ENCODE data around the gene PCDHGC5. TPM values are rescaled to one million over a fixed set of nuclear protein-coding genes. Genes with fewer than 3 reads are reported as not detected.

The PCDHGC5 gene
- total RNA-seq: 3.6 and 5.3 TPM in 2 replicates

DNA sequence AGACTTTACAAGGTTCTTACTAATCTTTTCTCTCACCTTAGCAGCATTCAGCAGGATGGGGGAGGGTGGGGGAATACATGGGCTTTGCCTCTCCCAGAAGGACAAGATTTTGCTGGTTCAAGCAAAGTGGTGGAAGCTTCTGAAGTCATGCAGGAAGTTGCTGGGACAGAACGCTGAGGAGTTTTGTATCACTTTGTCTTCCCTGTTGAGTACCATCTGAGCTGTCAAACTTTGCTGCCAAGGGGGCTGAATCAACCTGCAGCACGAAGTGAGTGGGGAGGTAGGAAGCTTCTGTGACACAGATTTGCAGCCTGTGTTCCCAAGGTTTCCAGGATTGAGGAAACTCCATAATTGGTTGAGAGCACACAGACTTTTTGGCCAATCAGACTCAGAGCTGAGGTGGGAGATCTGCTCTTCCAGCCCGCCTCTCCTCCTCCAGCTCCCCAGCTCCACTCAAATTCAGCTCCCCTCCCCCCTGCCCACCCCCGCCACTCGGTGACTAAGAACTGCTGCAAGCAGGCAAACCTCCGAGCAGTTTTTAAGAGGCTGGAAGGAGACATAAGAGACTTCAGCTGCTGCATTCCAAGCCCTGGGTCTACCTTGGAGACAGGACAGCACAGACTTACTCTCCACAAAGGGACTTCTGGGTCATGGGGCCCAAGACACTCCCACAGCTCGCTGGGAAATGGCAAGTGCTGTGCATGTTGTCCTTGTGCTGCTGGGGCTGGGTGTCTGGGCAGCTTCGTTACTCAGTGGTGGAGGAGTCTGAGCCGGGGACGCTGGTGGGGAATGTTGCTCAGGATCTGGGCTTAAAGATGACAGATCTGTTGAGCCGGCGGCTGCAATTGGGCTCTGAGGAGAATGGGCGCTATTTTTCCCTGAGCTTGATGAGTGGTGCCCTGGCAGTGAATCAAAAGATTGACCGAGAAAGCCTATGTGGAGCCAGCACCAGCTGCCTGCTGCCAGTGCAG is at the start of gene PCDHGC5:
TSS of gene PCDHGC5 (plus strand) at position 491 of the 971 bp plus-strand sequence. CDS start at position 651, 160 bp downstream.
- TF ChIP-seq, protein P1, sequence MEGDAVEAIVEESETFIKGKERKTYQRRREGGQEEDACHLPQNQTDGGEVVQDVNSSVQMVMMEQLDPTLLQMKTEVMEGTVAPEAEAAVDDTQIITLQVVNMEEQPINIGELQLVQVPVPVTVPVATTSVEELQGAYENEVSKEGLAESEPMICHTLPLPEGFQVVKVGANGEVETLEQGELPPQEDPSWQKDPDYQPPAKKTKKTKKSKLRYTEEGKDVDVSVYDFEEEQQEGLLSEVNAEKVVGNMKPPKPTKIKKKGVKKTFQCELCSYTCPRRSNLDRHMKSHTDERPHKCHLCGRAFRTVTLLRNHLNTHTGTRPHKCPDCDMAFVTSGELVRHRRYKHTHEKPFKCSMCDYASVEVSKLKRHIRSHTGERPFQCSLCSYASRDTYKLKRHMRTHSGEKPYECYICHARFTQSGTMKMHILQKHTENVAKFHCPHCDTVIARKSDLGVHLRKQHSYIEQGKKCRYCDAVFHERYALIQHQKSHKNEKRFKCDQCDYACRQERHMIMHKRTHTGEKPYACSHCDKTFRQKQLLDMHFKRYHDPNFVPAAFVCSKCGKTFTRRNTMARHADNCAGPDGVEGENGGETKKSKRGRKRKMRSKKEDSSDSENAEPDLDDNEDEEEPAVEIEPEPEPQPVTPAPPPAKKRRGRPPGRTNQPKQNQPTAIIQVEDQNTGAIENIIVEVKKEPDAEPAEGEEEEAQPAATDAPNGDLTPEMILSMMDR (IDR thresholded peaks at IDR 0.05; ENCODE audit: extremely low read depth, low read depth, low read length): no peak
- H3K4me1 ChIP-seq (ENCODE audit: insufficient read depth, low read length): peaks cover 36% of the 10 kb centered on the region
- peak within 1 kb of the TSS; percentile 66 for H3K4me3 ChIP-seq (ENCODE audit: insufficient read depth, low read length)
- H3K79me2 ChIP-seq (ENCODE audit: insufficient read depth, low read length): peaks cover 84% of the 10 kb centered on the region
- no peaks in the 10 kb centered on the region for H3K9me3 ChIP-seq (ENCODE audit: low read depth, low read length)
- peak; percentile 99 for DNase-seq (ENCODE audit: insufficient read length, low spot score, missing footprints)
- H2AFZ ChIP-seq (ENCODE audit: low read length): peak within 1 kb of the TSS; percentile 56
- peaks cover 31% of the 10 kb centered on the region for H3K36me3 ChIP-seq (ENCODE audit: insufficient read depth, low read length)
- peak within 1 kb of the TSS; percentile 92 for H3K4me2 ChIP-seq (ENCODE audit: insufficient read depth, low read length)
- H3K27ac ChIP-seq (ENCODE audit: low read depth, low read length): peak within 1 kb of the TSS; percentile 72
- H3K27me3 ChIP-seq (ENCODE audit: insufficient read depth, low read length): no peaks in the 10 kb centered on the region
- H4K20me1 ChIP-seq (ENCODE audit: insufficient read depth, low read length): peaks cover 50% of the 10 kb centered on the region

DNA sequence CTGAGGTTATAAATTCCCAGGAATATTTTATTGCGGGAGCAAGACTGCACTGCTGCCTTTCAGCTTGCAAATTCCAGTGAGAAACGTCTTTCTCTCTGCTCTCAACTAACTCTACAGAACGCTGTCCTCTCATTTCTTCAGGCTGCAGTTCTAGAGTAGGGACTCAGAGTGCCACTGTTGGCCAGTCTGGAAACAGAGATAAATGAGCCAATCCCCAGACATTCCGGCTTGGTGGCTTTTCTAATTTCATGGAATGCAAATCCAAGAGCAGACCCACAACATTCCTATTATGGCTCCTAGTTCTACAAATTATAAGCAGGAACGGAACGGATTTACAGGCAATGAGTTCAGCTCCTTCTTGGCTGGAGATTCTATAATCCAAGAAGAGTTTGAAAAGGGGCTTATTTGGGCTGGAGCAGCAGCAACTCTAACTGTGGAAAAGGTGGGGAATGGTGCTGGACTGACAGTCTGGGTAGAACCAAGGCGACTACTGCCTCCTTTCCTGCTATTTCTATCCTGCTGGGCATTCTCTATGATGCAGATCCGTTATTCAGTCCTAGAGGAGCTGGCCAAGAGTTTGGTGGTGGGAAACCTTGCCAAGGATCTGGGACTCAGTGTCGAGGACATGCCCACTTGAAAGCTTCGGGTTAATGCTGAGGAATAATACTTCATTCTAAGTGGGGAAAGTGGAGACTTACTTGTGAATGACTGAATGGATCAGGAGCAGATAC is 49.3 kb upstream of the PCDHGC5 start:
- peaks cover 20% of the 10 kb centered on the region for H3K4me1 ChIP-seq (ENCODE audit: insufficient read depth, low read length)
- H3K79me2 ChIP-seq (ENCODE audit: insufficient read depth, low read length): peaks cover 48% of the 10 kb centered on the region
- H3K27me3 ChIP-seq (ENCODE audit: insufficient read depth, low read length): no peaks in the 10 kb centered on the region
- H2AFZ ChIP-seq (ENCODE audit: low read length): no peak overlapping the region
- no peak overlapping the region for H3K27ac ChIP-seq (ENCODE audit: low read depth, low read length)
- H4K20me1 ChIP-seq (ENCODE audit: insufficient read depth, low read length): no peaks in the 10 kb centered on the region
- H3K36me3 ChIP-seq (ENCODE audit: insufficient read depth, low read length): no peaks in the 10 kb centered on the region
- H3K4me3 ChIP-seq (ENCODE audit: insufficient read depth, low read length): no peak overlapping the region
- H3K9me3 ChIP-seq (ENCODE audit: low read depth, low read length): no peaks in the 10 kb centered on the region
- TF ChIP-seq, protein P1 (IDR thresholded peaks at IDR 0.05; ENCODE audit: extremely low read depth, low read depth, low read length): peak; percentile 26
- no peak for DNase-seq (ENCODE audit: insufficient read length, low spot score, missing footprints)
- H3K4me2 ChIP-seq (ENCODE audit: insufficient read depth, low read length): no peak overlapping the region

DNA sequence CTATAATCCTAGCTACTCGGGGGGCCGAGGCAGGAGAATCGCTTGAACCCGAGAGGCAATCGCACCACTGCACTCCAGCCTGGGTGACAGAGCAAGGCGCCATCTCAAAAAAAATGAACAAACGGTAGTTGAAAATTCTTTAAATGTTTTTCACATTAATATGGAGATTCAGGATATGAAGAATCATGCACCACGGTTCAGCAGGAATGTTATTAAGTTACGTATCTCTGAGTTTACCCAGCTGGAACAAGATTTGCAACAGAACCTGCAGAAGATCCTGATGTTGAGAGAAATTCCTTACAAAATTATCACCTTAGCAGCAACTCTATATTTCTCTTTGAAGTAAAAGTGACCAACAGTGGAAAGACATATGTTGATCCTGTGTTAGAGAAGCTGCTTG is 48.5 kb upstream of the PCDHGC5 start:
- Histone ChIP-seq H3K79me2 (ENCODE audit: insufficient read depth, low read length) (peaks cover 47% of the 10 kb centered on the region), H3K9me3 (ENCODE audit: low read depth, low read length) (no peaks in the 10 kb centered on the region), H3K4me1 (ENCODE audit: insufficient read depth, low read length) (peaks cover 20% of the 10 kb centered on the region), H4K20me1 (ENCODE audit: insufficient read depth, low read length) (no peaks in the 10 kb centered on the region), H3K4me3 (ENCODE audit: insufficient read depth, low read length) (no peak overlapping the region), H2AFZ (ENCODE audit: low read length) (no peak overlapping the region), H3K36me3 (ENCODE audit: insufficient read depth, low read length) (no peaks in the 10 kb centered on the region), H3K27ac (ENCODE audit: low read depth, low read length) (no peak overlapping the region), H3K4me2 (ENCODE audit: insufficient read depth, low read length) (no peak overlapping the region), H3K27me3 (ENCODE audit: insufficient read depth, low read length) (no peaks in the 10 kb centered on the region)
- DNase-seq (ENCODE audit: insufficient read length, low spot score, missing footprints): no peak
- TF ChIP-seq, protein P1 (IDR thresholded peaks at IDR 0.05; ENCODE audit: extremely low read depth, low read depth, low read length): no peak
